Measurements from ENCODE around the gene NBPF1. TPM values are rescaled to one million over a fixed set of nuclear protein-coding genes. Genes with fewer than 3 reads are reported as not detected.
A peak's percentile ranks its signal among the peaks of the same experiment; 100 is the strongest.
"Not testable (repeated sequence)": the region's sequence is repeated elsewhere in the genome, so short reads cannot be mapped to it uniquely, and the experiment has no call there.

The NBPF1 gene
- total RNA-seq, 1 experiment from 2014 or later, result 27.7 TPM

DNA sequence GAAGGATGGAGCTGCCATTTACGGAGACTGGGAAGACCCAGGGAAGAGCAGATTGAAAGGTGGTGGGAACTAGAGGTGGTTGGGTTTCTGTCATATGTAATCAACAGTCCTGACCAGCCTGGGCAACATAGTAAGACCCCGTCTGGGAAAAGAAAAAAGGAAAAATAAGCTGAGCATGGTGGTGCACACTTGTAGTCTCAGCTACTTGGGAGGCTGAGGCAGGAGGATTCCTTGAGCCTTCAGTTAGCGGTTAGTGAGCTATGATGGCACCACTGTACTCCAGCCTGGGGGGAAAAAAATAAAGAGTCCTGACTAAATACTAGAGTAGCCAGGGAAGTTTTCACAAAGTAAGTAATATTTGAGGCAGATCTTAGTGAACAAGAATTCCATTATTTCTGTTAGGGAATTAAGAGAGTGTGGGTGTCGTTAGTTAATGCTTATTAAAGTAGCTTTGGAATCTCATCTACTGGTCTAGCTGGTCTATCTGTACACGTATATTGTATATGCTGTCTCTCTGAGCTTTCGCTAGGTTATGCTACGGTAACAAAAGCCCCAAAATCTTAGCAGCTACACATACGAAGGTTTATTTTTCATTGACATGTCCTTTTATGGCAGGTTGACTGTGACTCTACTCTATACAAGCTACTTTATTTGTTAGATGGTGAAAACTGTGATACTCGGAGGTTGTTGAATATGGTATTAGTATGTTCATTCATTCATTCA, 4.4 kb downstream of the NBPF1 start:
- DNase-seq, result peak; percentile 22
- WGBS (ENCODE audit: extremely low coverage, insufficient read length, low lambda C conversion rate), result no CpG with 5 or more reads among the region's 9 CpGs

DNA sequence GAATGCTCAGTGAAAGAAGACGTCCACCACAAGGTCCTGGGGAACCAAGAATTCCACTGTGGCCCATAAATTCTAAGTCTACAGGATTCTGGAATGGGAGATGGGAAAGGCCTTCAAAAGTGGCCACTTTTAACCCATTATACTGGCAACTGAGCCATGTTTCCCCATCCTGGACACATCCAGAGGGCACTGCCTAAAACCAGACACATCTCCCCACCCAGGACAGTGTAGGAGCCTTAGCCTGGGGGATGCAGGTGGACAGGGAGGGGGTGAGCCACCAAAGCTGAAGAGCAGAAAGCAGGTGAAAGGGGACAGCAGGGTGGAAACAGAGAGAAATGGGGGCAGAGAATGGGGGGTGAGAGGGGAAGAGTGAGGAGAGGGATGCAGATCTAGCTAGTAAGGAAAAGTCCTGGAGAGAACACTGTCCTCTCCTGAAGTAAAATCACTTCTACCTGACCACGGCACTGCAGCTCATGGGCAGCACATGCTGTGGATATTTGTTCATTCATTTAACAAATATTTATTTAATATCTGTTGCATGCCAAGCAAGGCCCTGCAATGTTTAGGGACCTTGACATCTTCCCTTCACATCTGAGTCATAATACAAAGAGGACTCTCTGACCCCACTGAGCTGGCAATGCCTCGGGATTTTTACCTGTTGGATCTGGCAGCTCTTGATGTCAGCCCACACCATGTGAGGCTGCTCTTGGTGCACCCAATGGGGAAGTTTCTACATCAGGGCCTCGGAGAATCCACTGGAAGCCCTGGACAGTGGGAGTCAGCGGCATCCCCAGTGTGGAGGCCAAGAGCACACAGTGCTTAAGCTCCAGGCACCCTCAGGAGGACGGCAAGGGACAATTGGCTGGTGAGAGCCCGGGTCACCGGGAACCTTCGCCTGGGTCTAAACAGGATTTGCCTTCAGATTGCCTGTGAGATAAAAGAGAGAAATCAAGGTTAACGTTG, 5.2 kb downstream of the NBPF1 start:
- H3K27me3 Mint-ChIP-seq (ENCODE audit: low read depth); H3K23me2 ChIP-seq (ENCODE audit: insufficient read length, low read depth, low read length, poor library complexity, severe bottlenecking); H3K27ac Mint-ChIP-seq; H3K36me3 Mint-ChIP-seq (ENCODE audit: insufficient read depth in 1 of 3, low read depth in 3 of 3); H3K79me2 ChIP-seq (ENCODE audit: insufficient read depth, low read length); H2BK15ac ChIP-seq (ENCODE audit: low read depth, low read length); H3K27me3 ChIP-seq (ENCODE audit: insufficient read depth, low read length); H3K4me3 Mint-ChIP-seq; H4K91ac ChIP-seq (ENCODE audit: insufficient read length, low read depth, low read length); H3K79me1 ChIP-seq (ENCODE audit: insufficient read depth, low read depth, low read length, poor library complexity, severe bottlenecking); H3K18ac ChIP-seq (ENCODE audit: insufficient read length, low read depth, low read length); H2AFZ ChIP-seq (ENCODE audit: low read length); H3K27ac ChIP-seq (ENCODE audit: insufficient read length, low read depth, low read length); H3K14ac ChIP-seq (ENCODE audit: insufficient read depth, low read length); H2BK120ac ChIP-seq (ENCODE audit: low read depth, low read length, poor library complexity, severe bottlenecking); H2BK20ac ChIP-seq (ENCODE audit: low read depth, low read length, poor library complexity, severe bottlenecking); H3K56ac ChIP-seq (ENCODE audit: insufficient read length, low read depth, low read length); H3K23ac ChIP-seq (ENCODE audit: insufficient read length, low read depth, low read length); H3K9me3 Mint-ChIP-seq; H3K4ac ChIP-seq (ENCODE audit: low read depth, low read length); H2BK12ac ChIP-seq (ENCODE audit: insufficient read length, low read depth, low read length); H3K4me1 Mint-ChIP-seq; H3K9ac ChIP-seq (ENCODE audit: extremely low read depth, insufficient read length, low read length); H2AK5ac ChIP-seq (ENCODE audit: insufficient read length, low read length); H3K4me2 ChIP-seq (ENCODE audit: insufficient read depth, insufficient read length, low read length); H4K8ac ChIP-seq (replicated peaks; ENCODE audit: insufficient read length, low read depth, low read length); H3T11ph ChIP-seq (ENCODE audit: low read length); H3K9me3 ChIP-seq (ENCODE audit: control insufficient read depth, low read depth, low read length); H4K20me1 ChIP-seq (ENCODE audit: control insufficient read depth, insufficient read depth, insufficient read length); H2BK5ac ChIP-seq (ENCODE audit: insufficient read length, low read length); H3K4me1 ChIP-seq (ENCODE audit: insufficient read depth, low read length); H4K5ac ChIP-seq (ENCODE audit: insufficient read length, low read depth, low read length): not testable (repeated sequence)
- no CpG with 5 or more reads among the region's 10 CpGs for WGBS (ENCODE audit: extremely low coverage, insufficient read length, low lambda C conversion rate)
- DNase-seq, result peak; percentile 39

More for the DNA sequence above, 4.4 kb downstream of the NBPF1 start:
- Histone ChIP-seq H3K9me3 (ENCODE audit: control insufficient read depth, low read depth, low read length) (no peaks in the 10 kb centered on the region), H2AK5ac (ENCODE audit: insufficient read length, low read length) (no peak overlapping the region), H3K23ac (ENCODE audit: insufficient read length, low read depth, low read length) (no peak overlapping the region), H4K91ac (ENCODE audit: insufficient read length, low read depth, low read length) (no peak overlapping the region), H4K8ac (replicated peaks; ENCODE audit: insufficient read length, low read depth, low read length) (no peak overlapping the region), H2BK5ac (ENCODE audit: insufficient read length, low read length) (no peak overlapping the region), H3K14ac (ENCODE audit: insufficient read depth, low read length) (no peak overlapping the region), H3K79me2 (ENCODE audit: insufficient read depth, low read length) (no peaks in the 10 kb centered on the region), H4K20me1 (ENCODE audit: control insufficient read depth, insufficient read depth, insufficient read length) (no peaks in the 10 kb centered on the region), H4K5ac (ENCODE audit: insufficient read length, low read depth, low read length) (no peak overlapping the region), H3K56ac (ENCODE audit: insufficient read length, low read depth, low read length) (no peak overlapping the region), H2AFZ (ENCODE audit: low read length) (no peak overlapping the region), H3K9ac (ENCODE audit: extremely low read depth, insufficient read length, low read length) (no peak overlapping the region), H3K4me1 (ENCODE audit: insufficient read depth, low read length) (no peaks in the 10 kb centered on the region; the same call in 1 of the 2 replicates), H3K4ac (ENCODE audit: low read depth, low read length) (no peak overlapping the region), H3K23me2 (ENCODE audit: insufficient read length, low read depth, low read length, poor library complexity, severe bottlenecking) (peaks cover 15% of the 10 kb centered on the region), H2BK20ac (ENCODE audit: low read depth, low read length, poor library complexity, severe bottlenecking) (no peak overlapping the region), H3K27me3 (ENCODE audit: insufficient read depth, low read length) (no peaks in the 10 kb centered on the region; the same call in 1 of the 2 replicates), H3T11ph (ENCODE audit: low read length) (no peak overlapping the region), H2BK15ac (ENCODE audit: low read depth, low read length) (no peak overlapping the region), H3K79me1 (ENCODE audit: insufficient read depth, low read depth, low read length, poor library complexity, severe bottlenecking) (no peaks in the 10 kb centered on the region), H3K4me2 (ENCODE audit: insufficient read depth, insufficient read length, low read length) (no peak overlapping the region), H3K18ac (ENCODE audit: insufficient read length, low read depth, low read length) (no peak overlapping the region), H2BK120ac (ENCODE audit: low read depth, low read length, poor library complexity, severe bottlenecking) (no peak overlapping the region), H3K27ac (ENCODE audit: insufficient read length, low read depth, low read length) (no peak overlapping the region), H2BK12ac (ENCODE audit: insufficient read length, low read depth, low read length) (no peak overlapping the region)
- H3K36me3 Mint-ChIP-seq (ENCODE audit: insufficient read depth in 1 of 3, low read depth in 3 of 3), result no peaks in the 10 kb centered on the region
- H3K4me3 Mint-ChIP-seq, result no peak overlapping the region
- H3K27ac Mint-ChIP-seq, result no peak overlapping the region
- H3K4me1 Mint-ChIP-seq, result no peaks in the 10 kb centered on the region
- no peaks in the 10 kb centered on the region for H3K27me3 Mint-ChIP-seq (ENCODE audit: low read depth)
- TF ChIP-seq, protein P1, sequence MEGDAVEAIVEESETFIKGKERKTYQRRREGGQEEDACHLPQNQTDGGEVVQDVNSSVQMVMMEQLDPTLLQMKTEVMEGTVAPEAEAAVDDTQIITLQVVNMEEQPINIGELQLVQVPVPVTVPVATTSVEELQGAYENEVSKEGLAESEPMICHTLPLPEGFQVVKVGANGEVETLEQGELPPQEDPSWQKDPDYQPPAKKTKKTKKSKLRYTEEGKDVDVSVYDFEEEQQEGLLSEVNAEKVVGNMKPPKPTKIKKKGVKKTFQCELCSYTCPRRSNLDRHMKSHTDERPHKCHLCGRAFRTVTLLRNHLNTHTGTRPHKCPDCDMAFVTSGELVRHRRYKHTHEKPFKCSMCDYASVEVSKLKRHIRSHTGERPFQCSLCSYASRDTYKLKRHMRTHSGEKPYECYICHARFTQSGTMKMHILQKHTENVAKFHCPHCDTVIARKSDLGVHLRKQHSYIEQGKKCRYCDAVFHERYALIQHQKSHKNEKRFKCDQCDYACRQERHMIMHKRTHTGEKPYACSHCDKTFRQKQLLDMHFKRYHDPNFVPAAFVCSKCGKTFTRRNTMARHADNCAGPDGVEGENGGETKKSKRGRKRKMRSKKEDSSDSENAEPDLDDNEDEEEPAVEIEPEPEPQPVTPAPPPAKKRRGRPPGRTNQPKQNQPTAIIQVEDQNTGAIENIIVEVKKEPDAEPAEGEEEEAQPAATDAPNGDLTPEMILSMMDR (conservative IDR thresholded peaks at IDR 0.05), result no peak
- no peaks in the 10 kb centered on the region for H3K9me3 Mint-ChIP-seq
